Stimulated activated CD8-positive, alpha-beta memory T cell treated with anti-CD3 and anti-CD28 coated beads, Interleukin-15, amount 100 ng/mL, for 4 hours (primary cell): ENCODE results near the gene KSR2.

Experiments used
- DNase-seq, 2 donors: peaks; one replicate each; pipeline ENCODE4 v3.0.0-alpha.2; 2020; ENCODE audit warnings: low read depth in 2 of 2

KSR2 gene

GRCh38 chr12:117530796-117531195 lies 438.0 kb downstream of the KSR2 start:
- no peak for DNase-seq

DNA sequence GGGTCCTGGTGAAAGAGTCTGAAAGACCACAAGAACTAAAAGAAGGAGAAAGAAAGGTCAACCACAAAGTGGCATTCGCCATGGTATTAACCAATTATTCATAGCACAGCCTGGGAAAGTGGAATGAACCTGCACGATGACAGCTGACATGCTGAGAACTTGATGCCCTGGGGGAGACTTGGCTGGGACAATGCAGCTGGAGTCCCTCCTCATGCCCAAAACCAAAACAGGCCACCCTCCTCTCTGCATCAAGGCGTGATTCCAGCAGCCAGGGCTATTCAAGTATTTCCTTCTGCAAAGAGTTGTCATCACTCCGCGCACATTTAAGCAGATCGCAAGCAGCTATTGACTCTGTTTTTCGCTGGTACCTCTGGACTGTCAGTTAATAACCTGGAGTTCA lies 440.3 kb downstream of the KSR2 start:
- DNase-seq: no peak

GRCh38 chr12:117527479-117527855 lies 441.3 kb downstream of the KSR2 start:
- no peak for DNase-seq

GRCh38 chr12:117526757-117527478 lies 441.9 kb downstream of the KSR2 start:
- DNase-seq: no peak

GRCh38 chr12:117525766-117526165 lies 443.0 kb downstream of the KSR2 start:
- no peak for DNase-seq

DNA sequence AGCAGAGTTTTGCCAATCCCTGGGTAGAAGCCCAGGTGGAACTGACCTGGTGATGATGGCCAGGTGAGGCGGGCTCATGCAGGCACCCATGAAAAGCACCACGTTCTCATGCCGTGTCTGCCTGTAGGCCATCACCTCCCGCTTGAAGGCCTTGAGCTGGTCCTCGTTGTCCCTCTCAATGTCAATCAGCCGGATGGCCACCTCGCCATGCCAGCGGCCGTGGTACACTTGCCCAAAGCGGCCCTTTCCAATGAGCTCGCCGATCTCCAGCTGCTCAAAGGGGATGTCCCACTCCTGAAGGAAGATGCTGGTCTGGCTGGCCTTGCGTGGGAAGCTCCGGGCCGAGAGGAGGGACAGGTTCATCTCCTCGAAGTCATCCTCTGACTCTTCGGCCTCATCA lies 444.0 kb downstream of the KSR2 start:
- DNase-seq: no peak

GRCh38 chr12:117523971-117524370 lies 444.8 kb downstream of the KSR2 start:
- no peak for DNase-seq

- DNase-seq: no peak
These were observed 446.2 kb downstream of the KSR2 start for GRCh38 chr12:117522559-117522958.

DNA sequence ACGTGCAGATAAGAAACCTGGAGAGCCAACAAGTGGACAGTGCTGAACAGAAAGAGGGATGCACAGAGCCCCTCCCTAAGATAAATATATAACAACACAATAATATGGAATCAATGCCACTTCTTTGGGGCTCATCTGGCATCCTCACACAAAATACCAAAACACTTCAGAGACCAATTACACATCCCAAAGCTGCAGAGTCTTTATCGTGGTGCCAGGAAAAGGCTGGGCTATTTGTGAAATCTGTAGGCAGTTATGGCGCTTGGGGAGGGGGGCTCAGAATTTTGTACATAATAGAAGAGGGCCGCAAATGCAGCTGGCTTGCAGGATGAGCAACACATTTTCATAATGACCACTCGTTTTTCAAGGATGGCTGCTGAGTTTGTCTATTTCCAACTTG lies 446.9 kb downstream of the KSR2 start:
- no peak for DNase-seq

GRCh38 chr12:117521346-117521745 lies 447.4 kb downstream of the KSR2 start:
- no peak for DNase-seq

- no peak for DNase-seq
These were observed 450.1 kb downstream of the KSR2 start for GRCh38 chr12:117518594-117519270.

DNA sequence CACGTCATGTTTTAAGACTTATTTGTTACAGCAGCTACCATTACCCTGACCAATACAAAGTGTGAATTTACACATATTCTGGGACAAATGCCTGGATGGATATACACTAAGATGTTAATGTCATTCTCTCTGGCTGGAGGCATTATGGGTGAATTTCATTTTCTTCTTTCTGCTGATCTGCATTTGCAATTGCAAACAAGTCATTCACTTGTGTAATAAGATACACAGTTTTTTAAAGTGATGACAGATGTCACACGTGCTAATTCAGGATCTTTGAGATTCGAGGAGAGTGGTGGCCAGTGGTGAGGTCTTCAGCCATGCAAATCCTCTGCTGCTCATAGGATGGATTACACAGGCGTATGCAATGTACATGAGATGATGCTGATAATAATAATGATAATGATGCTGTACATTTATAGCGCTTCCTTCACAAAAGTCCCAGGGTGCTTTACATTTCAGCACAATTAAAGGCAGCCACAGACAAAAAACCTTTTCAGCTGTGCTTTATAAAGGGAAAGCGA lies 451.5 kb downstream of the KSR2 start:
- DNase-seq: no peak

DNA sequence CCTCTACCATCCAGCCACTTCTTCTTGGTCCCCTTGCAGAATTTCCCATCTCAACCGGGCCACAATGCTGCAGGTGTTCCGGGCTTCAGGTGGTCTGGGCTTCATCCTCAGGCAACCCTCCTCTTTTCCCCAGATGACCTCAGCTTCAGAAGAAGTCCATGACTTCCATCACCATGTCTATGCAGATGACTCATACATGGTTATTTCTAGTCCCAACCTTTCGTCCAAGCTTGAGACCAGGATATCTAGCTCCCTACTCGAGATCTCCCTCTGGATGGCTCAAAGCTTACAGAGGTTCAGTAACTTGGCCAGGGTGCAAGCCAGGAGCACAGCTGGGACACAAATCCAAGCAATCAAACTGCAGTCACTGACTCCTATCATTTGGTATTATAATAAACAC lies 452.8 kb downstream of the KSR2 start:
- no peak for DNase-seq

DNA sequence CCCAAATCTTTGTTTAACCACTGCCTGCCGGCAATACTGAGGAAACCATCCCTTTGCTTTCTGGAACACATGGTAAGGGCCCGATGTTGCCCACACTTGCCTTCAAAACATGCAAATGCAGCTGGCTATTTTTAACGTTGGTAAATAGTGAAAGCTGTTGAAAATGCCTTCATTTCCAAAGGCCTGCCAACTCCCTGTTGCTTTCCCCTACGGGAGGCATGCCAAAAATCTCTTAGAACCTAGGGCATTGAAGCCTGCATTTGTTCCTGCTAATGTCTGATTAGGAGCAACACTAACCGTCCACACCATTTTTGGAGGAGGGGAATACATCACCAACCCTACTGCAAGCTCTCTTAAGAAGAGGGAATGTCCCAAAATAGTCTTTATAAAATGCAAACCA lies 454.8 kb downstream of the KSR2 start:
- DNase-seq: no peak

DNA sequence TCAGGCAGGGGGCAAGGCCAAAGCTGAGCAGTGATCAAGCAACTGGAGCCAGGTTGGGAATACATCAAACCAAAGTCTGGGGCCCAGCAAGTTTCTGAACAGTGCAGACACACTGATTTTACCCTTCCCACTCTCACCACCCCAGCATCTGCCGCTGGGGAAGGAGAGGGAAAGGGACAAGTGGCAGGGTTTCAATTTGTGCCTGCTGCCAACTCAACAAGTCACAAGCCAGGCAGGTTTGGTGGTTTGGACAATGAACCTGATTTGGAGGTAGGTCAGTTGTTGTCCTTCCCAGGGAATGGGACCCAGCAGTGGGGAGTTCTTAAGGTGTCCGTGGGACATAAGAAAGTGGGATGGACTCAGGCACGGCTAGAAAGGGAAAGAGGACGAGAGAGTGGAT lies 455.4 kb downstream of the KSR2 start:
- no peak for DNase-seq

- DNase-seq: no peak
These were observed 460.3 kb downstream of the KSR2 start for GRCh38 chr12:117508468-117508867.

DNA sequence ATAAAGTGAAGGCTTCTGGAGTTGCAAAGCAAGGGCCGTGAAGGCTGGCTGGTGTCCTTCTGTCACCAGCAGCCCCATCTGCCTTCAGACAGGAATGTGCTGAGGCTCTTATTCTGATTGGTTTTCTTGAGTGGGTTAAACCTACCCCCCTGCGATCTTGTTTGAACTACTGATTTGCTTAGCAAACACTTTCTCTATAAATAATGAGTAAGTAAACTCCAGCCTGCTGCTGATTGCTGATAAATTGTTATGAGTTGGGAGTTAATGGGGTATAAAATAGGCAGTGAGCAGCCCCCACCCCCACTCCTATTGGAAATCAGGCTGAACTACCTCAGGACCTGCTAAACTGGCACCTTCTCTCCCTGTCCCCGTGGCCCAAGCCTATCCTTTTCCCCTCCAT lies 461.2 kb downstream of the KSR2 start:
- DNase-seq: no peak

DNA sequence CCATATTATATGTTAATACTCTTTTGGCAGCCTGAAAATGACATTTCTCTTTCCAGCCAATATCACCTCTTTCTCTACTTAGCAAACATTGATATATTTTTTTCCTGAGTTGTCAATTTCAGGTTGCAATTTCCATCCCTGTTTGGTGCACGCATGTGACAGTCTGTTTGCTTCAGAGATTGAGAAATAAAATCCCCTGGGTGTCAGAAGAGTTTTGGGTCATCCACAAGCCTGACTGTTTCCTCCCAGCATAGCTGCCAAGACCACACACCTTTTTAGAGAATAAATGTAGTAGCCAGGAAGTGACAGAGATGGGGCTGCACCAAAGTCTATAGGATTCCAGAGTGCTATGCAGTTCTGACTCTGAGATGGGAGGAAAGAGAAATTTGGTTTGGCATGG lies 462.5 kb downstream of the KSR2 start:
- DNase-seq: no peak

DNA sequence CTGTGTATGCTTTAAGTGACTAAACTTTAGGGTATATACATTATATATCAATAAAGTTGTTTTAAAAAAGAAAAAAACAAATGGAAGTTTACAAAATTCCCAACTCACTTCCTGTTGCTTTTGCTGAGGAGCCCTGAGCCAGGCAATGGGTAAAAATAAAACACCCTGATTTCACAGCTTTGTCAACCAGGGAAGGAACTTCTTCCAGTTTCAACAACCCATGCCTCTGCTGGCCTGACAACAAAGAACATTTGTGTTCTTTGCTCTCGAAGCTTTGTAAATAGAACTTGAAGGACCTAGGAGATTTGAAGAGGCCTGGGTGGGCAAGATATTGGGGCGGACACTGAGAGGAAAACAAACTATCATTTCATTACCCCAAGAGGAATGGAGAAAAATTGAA lies 466.2 kb downstream of the KSR2 start:
- DNase-seq: no peak

GRCh38 chr12:117502233-117502632 lies 466.6 kb downstream of the KSR2 start:
- no peak for DNase-seq

DNA sequence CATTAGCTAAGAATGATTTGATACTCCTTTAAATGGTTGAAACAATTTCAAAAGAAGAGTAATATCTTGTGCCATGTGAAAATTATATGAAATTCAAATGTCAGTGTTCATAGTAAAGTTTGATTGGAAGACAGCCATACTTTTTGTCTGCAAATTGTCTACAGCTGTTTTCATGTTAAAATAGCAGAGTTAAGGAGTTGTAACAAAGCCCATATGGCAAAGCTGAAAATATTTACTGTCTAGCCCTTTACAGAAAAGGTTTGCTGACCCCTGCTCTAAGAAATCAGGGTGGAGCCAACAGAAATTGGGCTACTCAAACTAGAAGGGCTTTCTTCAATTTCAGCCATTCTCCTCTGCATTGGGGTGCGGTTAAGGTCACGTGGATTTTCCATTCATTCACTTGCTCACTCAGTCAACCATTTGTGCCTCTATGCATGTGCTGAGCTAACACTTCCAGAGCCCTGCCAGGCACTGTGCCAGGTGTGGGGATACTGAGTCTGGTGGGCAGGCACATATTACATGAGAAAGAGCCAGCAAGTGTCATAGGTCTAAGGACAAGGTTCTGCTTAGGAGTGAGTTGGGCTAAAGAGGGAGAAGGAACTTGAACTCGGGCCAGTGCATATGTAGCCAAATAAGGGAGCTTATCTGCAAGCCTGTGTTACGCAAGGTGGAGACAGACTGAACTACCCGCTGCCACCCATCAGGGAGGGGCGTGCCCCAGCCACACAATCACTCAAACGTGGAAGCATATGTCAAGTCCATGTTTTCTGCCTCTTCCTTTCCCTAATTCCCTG lies 467.5 kb downstream of the KSR2 start:
- no peak for DNase-seq

GRCh38 chr12:117499759-117500485 lies 468.9 kb downstream of the KSR2 start:
- DNase-seq: no peak
